ENCODE data around the gene CTNNA2. TPM values are rescaled to one million over a fixed set of nuclear protein-coding genes. Genes with fewer than 3 reads are reported as not detected.

The CTNNA2 gene
- total RNA-seq, 1 experiment from 2014 or later: 5.5 TPM

- Histone ChIP-seq H3K27me3 (ENCODE audit: insufficient read depth, low read length) (no peaks in the 10 kb centered on the region), H3K27ac (ENCODE audit: insufficient read length, low read depth, low read length) (no peak overlapping the region), H2BK5ac (ENCODE audit: insufficient read length, low read length) (no peak overlapping the region), H4K5ac (ENCODE audit: insufficient read length, low read depth, low read length) (no peak overlapping the region), H4K20me1 (ENCODE audit: control insufficient read depth, insufficient read depth, insufficient read length) (no peaks in the 10 kb centered on the region), H3K23me2 (ENCODE audit: insufficient read length, low read depth, low read length, poor library complexity, severe bottlenecking) (no peaks in the 10 kb centered on the region), H2BK120ac (ENCODE audit: low read depth, low read length, poor library complexity, severe bottlenecking) (no peak overlapping the region), H4K91ac (ENCODE audit: insufficient read length, low read depth, low read length) (no peak overlapping the region), H4K8ac (replicated peaks; ENCODE audit: insufficient read length, low read depth, low read length) (no peak overlapping the region), H2BK15ac (ENCODE audit: low read depth, low read length) (no peak overlapping the region), H3K4me1 (ENCODE audit: insufficient read depth, low read length) (no peaks in the 10 kb centered on the region), H3K18ac (ENCODE audit: insufficient read length, low read depth, low read length) (no peak overlapping the region), H3K4ac (ENCODE audit: low read depth, low read length) (no peak overlapping the region), H3K4me2 (ENCODE audit: insufficient read depth, insufficient read length, low read length) (no peak overlapping the region), H3K79me2 (ENCODE audit: insufficient read depth, low read length) (no peaks in the 10 kb centered on the region), H2AFZ (ENCODE audit: low read length) (no peak overlapping the region), H3T11ph (ENCODE audit: low read length) (no peak overlapping the region), H2BK12ac (ENCODE audit: insufficient read length, low read depth, low read length) (no peak overlapping the region), H3K14ac (ENCODE audit: insufficient read depth, low read length) (no peak overlapping the region), H3K79me1 (ENCODE audit: insufficient read depth, low read depth, low read length, poor library complexity, severe bottlenecking) (no peaks in the 10 kb centered on the region), H3K56ac (ENCODE audit: insufficient read length, low read depth, low read length) (no peak overlapping the region), H2BK20ac (ENCODE audit: low read depth, low read length, poor library complexity, severe bottlenecking) (no peak overlapping the region), H2AK5ac (ENCODE audit: insufficient read length, low read length) (no peak overlapping the region), H3K9ac (ENCODE audit: extremely low read depth, insufficient read length, low read length) (no peak overlapping the region), H3K23ac (ENCODE audit: insufficient read length, low read depth, low read length) (no peak overlapping the region), H3K9me3 (ENCODE audit: control insufficient read depth, low read depth, low read length) (no peaks in the 10 kb centered on the region)
- no peak overlapping the region for H3K4me3 Mint-ChIP-seq
- no peaks in the 10 kb centered on the region for H3K36me3 Mint-ChIP-seq (ENCODE audit: insufficient read depth in 1 of 3, low read depth in 3 of 3)
- H3K9me3 Mint-ChIP-seq: no peaks in the 10 kb centered on the region
- H3K27ac Mint-ChIP-seq: no peak overlapping the region
- WGBS (ENCODE audit: extremely low coverage, insufficient read length, low lambda C conversion rate): no CpG with 5 or more reads among the region's 3 CpGs
- DNase-seq: no peak
- H3K4me1 Mint-ChIP-seq: peaks cover 2% of the 10 kb centered on the region in 2 experiments; a peak in 3 of 4 replicates
- TF ChIP-seq CTCF (conservative IDR thresholded peaks at IDR 0.05): no peak
- no peaks in the 10 kb centered on the region for H3K27me3 Mint-ChIP-seq (ENCODE audit: low read depth)
These were observed 746.4 kb downstream of the CTNNA2 start for GRCh38 chr2:80259292-80259691.

Measured in H9 (cell line).